C1 segment of cervical spinal cord (tissue), 14 donors: ENCODE results near the gene UNC13C.
"Not testable (repeated sequence)": the region's sequence is repeated elsewhere in the genome, so short reads cannot be mapped to it uniquely, and the experiment has no call there.

Experiments
- DNase-seq, 14 donors: peaks; one replicate each; lab custom pipeline; 2025; lab: John Stamatoyannopoulos, UW

Gene UNC13C

GRCh38 chr15:53978253-53978906 is at the start of gene UNC13C:
Gene UNC13C (plus strand): TSS chr15:53978441. CDS start chr15:54012904, 34,463 bp downstream.
- DNase-seq = peak in 7 of 14 donors; percentile 1 to 86 (median 11)

DNA sequence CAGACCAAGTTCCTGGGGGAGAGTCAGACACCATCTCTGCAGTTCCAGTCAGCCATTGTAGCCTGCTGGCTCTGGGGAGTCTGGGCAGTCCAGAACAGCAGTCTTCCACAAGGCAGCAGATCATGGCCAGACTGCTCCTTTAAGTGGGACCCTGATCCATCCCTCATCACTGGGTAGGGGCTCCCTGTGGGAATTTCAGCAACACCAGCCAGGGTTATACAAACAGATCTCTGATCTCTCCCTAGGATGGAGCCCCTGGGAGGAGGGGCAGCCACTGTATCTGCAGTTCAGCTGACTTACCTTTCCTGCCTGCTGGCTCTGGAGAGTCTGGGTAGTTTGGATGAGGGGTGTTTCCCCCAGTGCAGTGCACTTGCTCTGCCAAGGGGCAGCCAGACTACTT is 42.1 kb upstream of the UNC13C start:
- DNase-seq = no peak

DNA sequence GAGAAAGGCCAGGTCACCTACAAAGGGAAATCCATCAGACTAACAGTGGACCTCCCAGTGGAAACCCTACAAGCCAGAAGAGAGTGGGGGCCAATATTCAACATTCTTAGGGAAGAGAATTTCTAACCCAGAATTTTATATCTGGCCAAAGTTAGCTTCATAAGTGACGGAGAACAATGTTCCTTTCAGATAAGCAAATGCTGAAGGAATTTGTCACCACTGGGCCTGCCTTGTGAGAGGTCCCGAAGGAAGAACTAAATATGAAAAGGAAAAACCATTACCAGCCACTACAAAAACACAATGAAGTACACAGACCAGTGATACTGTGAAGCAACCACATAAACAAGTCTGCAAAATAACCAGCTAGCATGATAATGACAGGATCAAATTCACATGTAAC is 40.6 kb upstream of the UNC13C start:
- not testable (repeated sequence) for DNase-seq

DNA sequence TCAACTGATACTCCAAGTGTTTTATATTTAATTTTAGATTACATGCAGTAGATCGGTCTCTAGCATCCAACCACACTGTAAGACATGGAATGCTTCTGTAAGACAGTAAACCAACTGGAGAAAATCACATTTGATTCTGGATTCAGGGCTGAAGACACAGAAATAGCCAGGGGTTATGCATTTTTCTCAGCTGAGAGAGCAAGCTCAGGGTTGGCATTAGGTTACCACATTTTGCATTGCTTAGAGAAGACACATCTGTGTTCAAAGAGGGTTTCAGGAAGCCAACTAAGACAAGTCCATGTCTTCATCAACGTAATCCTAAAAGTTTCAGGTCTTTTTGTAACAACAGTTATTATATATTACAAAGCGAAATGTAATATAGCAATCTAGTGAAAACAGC is 27.7 kb upstream of the UNC13C start:
- DNase-seq = no peak

GRCh38 chr15:53955396-53955795 is 22.8 kb upstream of the UNC13C start:
- no peak for DNase-seq

DNA sequence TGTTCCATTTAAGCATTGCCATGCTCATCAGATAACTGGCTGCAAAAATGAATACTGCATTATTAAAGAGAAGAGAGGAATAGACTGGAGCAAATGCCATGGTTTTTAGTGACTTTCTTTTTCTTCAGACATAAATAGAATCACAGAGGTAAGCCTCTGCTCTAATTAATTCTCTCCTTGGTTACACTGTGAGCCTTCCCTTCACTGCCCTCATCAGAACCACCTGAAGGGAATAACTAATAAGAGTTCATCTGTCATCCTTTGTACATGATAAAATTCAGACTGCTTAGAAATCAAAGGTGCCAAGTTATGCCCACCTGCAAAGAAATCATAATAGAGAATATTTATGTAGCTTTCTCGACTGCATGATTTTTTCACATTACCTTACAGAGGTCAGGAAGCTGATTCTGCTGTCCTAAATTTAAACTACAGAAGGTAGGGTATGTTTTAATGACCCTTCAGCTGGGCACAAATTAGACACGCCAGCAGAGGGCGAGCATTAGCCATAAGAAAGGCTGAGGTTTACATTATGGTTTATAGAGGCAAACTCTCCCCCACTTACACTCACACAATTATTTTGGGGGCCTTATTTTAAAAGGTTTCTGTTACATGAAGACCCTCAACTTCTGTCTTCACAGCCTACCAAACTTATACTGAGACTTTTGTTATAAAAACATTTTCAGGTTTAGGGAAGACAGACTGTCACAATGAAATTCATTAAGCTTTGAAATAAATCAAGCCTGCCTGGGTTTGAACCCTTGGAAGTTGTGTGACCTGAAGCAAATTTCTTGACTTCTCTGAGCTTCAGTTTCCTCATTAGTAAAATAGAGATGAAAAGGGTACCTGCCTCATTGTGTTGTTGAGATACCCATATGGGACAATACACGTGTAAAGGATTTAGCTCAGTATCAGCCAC is 15.3 kb upstream of the UNC13C start:
- DNase-seq = peak in 2 of 14 donors; percentile 1 to 52

DNA sequence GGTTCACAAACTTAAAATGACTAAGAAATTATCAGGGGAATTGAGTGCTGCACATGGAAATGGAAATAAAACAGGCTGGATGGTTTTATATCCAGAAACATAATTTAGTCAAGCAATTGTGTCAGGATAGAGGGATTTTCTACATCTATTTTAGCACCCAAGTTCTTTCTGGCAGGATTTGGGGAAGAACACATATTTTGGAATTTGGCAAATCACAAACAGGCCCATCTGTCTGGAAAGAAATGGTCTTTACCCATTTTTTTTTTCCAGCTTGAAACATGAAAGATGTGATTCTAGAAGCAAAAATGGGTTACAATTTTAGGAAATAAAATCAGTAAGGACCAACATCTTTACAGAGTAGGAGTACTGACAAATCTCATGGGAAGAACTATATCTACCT is 14.4 kb upstream of the UNC13C start:
- DNase-seq = no peak

- peak in 1 of 14 donors; percentile 87 for DNase-seq
Measured at GRCh38 chr15:53974121-53974520, 4.1 kb upstream of the UNC13C start.

DNA sequence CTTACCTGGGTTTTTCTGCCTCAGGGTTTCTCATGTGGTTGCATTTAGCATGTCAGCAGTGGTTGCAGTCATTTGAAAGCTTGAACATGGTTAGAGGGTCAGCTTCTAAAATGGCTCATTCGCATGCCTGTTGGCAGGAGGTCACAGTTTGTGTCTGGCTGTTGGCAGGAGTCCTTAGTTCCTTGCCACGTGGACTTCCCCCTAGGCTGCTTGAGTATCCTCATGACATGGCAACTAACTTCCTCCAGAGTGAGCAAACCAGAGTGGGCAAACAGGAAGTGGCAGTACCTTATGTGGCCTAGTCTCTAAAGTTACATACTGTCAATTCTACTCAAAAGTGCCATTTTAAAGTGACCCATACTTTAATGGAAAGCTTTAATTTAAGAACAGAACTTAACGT is 3.4 kb upstream of the UNC13C start:
- DNase-seq = no peak

DNA sequence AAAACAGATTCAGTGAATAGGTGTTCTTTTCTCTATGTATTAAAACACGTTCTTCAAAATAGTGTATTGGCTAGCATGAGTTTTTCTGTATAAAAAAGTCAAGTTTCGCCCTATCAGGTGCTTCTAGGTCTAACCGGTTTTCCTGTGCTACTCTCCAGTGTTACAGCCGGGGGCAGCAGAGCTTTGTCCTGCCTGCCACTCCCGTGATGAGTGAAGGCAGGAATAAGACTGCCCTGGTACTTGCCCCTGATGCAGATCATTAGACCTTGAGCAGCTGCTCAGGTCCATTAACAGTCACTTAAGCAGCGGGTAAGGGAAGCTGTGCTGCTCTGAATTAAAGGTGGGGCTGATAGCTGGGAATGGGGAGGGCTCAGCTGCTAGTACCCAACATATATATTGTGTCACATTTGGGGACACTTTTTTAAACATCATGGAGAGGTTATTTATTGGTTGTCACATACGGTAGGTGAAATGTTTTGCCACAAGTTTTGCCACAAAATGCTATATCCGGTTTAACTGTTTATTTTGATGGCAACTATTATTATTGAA is 1.3 kb upstream of the UNC13C start:
- peak in 2 of 14 donors; percentile 10 to 85 for DNase-seq

- DNase-seq = peak in 1 of 14 donors; percentile 62
Measured at GRCh38 chr15:53979051-53979788, 979 bp downstream of the UNC13C start.

DNA sequence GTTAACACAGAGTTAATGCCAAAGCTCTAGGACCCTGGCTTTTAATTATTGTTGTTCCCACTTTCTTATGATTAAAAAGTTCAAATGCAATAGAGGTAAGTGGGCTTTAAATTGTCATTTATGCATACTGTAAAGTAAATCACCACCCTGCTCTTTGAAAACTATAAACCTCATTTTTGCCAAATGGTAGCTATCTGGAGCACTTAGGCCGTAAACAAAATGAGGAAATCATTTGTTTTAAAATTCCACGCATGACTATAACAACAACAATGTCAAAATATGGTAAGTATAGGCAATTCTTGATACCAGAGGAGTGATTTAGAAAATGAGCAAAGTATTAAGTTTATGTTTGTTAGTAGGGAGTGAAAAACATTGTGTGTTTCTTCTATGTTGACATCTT is 1.8 kb downstream of the UNC13C start:
- DNase-seq = no peak

- DNase-seq = peak in 1 of 14 donors; percentile 83
Measured at GRCh38 chr15:53982071-53982680, 3.9 kb downstream of the UNC13C start.

- peak in 1 of 14 donors; percentile 74 for DNase-seq
Measured at GRCh38 chr15:53982876-53983275, 4.6 kb downstream of the UNC13C start.

GRCh38 chr15:53984221-53984620 is 6.0 kb downstream of the UNC13C start:
- DNase-seq = no peak

- DNase-seq = no peak
Measured at GRCh38 chr15:53985562-53985961, 7.3 kb downstream of the UNC13C start.

DNA sequence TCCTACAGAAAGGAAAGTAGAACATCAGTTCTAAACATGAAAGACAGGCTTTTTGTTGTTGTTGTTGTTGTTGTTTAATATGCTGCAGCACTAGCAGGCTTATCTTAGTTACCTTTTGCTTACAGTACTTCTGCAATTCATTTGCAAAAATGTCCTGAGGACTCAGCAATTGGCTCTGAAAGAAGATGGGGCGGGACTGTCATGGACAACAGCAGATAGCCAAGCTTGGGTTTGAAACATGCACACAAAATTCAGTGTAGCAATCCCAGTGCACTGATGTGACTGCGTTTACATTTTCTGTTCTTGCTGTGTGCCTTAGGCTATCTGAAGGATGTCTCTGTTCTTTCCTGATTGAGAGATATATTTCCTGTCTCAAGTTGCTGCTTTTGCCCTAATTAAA is 9.2 kb downstream of the UNC13C start:
- DNase-seq = peak in 1 of 14 donors; percentile 63

DNA sequence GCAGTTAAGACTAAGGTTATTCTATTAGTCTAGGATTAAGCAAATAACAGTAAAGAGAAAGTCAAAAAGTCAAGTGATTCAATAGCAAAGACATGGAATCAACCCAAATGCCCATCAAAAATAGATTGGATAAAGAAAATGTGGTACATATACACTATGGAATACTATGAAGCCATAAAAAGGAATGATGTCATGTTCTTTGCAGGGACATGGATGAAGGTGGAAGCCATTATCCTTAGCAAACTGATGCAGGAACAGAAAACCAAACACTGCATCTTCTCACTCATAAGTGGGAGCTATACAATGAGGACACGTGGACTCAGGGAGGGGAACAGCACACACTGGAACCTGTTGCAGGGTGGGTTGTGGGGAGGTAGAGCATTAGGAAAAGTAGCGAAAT is 29.0 kb downstream of the UNC13C start:
- no peak for DNase-seq

- DNase-seq = no peak
Measured at GRCh38 chr15:54011656-54012055, 33.4 kb downstream of the UNC13C start.

GRCh38 chr15:54014067-54014655 is 35.9 kb downstream of the UNC13C start:
- DNase-seq = no peak

GRCh38 chr15:54017251-54017650 is 39.0 kb downstream of the UNC13C start:
- DNase-seq = no peak
